Right renal cortex interstitium (tissue), 3 donors: ENCODE data around the gene CUEDC2. TPM values are rescaled to one million over a fixed set of nuclear protein-coding genes. Genes with fewer than 3 reads are reported as not detected.

Experiments used
- DNase-seq, 3 donors: peaks; one replicate each; pipeline ENCODE4 v3.0.0-alpha.2; 2013; ENCODE audit warnings: low read depth in 3 of 3, low spot score in 2 of 3
- polyA plus RNA-seq, 3 donors: library from polyadenylated mRNA; unstranded; fragments of 120-200 nt; gene quantifications; one replicate each; pipeline ENCODE4 v1.2.1, GENCODE V29; 2013; ENCODE audit not compliant: insufficient read length in 3 of 3

CUEDC2 gene
- polyA plus RNA-seq, 3 donors: 72.0 to 78.2 (median 72.9) TPM

DNA sequence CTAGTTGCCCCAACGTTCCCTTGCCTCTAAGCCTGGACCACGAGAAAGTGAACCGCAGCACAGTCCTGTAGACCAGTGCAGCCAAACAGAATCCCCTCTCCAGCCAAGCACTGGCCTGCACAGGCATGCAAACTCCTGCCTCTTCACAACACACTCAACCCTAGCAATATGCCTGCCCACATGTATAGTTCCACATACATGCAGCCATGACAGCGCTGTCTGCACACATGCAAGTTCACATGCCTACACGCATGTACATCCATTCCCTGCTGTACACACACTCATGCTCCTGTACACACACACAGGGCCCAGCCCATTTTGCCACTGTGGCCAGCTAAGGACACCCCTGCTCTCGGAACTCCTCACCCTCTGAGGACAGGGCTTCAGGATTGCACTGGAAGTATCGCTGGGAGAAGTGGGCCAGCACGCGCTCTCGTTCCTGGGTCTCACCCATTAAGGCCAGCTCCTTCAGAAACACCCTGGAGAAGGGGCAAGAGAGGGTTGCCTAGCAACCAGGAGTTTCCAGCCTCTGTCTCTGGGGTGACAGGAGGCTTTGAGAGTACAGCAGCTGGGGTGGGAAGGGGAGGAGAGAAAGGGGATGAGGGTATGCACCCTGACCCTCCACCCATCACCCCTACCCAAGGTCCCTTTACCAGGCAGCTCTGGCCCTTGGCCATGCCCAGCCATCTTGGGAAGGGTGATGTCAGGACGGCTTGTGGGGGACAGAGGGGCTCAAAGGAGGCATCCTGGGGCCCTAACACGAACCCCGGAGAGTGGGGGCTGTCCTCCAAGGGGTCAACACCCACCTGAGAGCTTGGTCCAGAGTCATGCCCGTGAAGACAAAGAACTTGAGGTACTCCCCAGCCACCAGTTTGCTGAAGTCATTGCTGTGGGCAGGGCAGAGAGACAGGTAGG lies 20.8 kb downstream of the CUEDC2 start:
- no peak for DNase-seq

GRCh38 chr10:102410429-102411073 lies 21.8 kb downstream of the CUEDC2 start:
- no peak for DNase-seq

- DNase-seq: no peak
Observed at GRCh38 chr10:102409604-102410428, 22.6 kb downstream of the CUEDC2 start.

DNA sequence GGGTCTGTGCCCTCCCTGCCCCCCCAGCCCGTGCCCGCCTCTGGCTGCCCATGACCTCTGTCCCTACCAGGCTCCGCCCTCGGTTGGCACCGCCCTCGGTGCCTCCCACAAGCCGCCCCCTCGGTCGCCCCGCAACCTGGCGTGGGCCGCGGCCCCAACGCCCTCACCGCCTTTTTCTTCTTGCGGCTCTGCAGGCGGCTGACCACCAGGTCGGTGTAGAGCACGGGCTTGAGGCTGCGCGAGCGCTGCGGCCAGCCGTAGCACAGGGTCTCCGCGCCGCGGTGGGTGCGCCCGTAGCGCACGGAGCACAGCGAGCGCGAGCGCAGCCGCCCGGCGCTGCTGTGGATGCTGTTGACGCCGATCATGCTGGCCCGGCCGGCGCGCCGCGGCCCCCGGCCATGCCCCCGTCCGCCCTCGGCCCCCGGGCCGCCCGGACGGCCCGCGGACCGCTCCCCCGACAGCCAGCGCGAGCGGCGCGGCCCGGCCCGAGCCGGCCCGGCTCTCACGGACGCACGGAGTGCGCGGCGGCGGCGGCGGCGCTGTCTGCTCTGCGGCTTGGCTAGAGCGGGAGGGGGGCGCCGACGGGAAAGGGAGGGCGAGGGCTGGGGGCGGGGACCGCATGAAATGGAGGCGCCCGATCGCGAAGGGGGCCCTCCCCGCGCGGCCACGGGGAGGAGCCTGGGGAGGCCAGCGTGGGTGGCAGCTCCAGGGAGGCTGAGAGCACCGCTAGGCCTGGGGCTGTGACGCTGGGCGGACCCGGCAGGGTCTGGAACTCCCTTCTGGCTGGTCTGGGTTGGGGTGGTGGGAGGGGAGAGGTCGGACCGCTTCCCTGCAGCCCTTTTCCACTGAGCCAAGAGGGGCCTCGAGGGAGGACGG lies 23.4 kb downstream of the CUEDC2 start:
- DNase-seq: no peak

- DNase-seq: no peak
Observed at GRCh38 chr10:102408131-102408727, 24.1 kb downstream of the CUEDC2 start.

DNA sequence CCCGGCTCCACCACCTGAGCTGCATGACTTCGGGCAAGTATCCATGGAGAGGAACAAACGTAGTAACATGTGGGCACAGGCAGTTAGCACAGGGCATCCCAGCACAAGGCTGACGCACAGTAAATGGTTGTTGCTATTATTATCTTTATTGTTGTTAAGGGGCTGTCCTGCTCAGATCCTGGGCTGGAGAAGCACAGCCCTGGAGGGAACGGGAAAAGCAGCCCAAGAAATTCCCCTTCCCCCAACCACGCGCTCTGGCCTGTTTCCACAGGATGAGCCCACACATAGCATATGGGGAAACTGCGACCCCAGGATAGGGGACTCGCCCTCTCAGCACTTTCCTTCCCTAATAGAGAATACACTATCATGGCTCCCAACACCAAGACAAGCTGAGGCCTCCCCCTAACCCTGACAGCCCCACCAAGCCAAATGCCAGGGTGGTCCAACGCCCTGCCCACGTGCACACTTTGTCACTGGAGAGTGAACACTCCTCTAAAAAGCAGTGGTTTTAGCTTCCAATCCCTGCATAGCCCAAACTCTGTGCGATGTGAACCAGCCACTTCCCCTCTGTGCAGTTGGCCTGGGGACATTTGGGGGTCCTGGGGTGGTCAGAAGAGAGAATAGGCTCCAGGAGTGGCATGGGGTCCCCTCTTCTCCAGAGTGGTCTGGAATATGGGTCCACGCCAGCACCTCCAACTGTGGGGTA lies 24.8 kb downstream of the CUEDC2 start:
- no peak for DNase-seq

DNA sequence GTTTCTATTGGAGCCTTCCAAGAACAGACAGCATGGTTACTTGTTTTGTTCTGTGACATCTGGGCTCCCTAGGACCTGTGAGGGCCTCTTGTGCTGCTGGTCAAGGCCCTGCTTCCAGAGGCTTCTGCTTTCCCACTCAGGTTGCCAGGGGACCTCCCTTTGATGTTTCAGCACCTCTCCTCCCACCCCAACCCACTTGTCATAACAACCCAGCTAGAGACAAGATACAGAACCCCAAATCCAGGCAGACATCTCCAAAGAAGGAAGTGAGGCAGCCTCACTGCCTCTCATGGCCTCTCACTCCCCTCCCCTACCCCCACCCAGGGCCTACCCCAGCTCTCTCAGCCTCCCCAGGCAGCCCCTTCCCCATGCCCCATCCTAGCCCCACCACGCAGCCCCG lies 25.6 kb downstream of the CUEDC2 start:
- no peak for DNase-seq

- DNase-seq: no peak
Observed at GRCh38 chr10:102405632-102406031, 26.7 kb downstream of the CUEDC2 start.

DNA sequence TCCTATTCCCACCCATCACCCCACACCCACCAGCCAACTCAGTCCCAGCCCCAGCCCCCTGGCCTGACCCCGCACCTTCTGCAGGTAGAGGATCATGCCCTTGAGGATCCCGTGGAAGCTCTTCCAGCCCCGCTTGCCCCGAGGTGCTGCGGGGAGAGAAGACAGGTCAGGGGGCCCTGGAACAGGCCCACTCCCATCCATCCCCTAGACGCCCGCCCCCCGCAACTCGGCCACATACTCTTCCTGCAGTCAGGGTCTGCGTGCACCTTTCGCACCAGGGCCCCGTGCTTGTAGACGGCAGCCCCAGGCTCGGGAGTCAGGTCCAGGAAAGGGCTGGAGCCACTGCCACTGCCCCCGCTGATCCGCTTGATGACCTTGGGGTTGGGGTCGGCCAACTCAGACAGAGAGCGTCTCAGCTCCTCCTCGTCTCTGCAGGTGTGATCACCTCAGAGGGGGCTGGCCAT lies 27.2 kb downstream of the CUEDC2 start:
- DNase-seq: no peak

DNA sequence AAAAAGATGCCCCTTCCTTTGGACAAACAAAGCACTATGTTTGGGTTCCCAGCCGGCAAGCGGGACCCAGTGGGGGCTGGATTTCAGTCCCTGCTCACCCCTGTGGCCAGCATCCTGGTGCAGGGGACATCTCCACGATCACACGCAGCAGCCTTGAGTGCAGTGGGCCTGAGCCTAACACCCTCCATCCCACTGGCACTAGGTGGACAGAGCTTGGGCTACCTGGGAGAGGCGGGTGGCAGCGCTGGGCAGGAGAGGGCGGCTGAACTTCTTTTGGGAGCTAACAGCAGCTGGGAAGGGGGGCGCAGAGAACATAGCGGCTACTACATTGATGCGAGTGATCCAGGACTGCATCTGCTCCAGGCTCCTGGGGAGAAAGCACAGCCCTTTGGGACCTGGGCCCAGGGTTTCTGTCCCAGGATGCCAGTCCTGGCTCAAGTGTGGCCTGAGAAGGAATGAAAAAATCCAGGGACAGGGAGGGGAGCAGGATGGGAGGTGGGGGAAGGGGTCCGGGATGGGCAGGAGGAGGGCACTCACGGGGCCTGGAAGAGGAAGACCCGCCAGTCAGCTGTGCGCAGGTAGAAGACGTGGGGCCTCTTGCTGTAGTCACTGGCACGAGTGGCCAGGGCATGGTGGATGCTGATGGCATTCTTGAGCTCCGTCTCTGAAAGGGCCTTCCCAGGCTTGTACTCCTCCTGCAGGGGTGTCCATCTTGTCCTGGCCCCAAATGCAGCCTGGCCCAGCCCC lies 27.8 kb downstream of the CUEDC2 start:
- DNase-seq: no peak

DNA sequence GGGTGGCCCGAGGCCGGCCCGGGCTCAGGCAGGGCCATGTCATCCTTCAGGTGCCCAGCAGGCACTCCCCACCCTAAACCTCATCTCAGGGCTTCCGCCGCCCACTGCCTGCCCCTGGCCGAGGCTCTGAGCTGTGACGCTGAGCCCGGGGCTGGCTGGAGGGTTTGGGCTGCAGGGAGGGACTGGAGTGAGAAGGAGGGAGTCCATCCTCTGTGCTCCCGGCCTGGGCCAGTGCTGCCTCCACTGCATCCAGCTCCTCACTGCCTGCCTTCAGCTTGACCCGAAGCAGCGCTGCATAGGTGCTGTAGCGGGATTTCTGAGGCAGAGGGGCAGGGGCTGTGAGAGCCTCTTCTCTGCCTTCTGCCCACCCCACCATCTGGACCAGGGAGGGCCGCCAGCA lies 29.3 kb downstream of the CUEDC2 start:
- DNase-seq: no peak

- no peak for DNase-seq
Observed at GRCh38 chr10:102402512-102402896, 29.9 kb downstream of the CUEDC2 start.

DNA sequence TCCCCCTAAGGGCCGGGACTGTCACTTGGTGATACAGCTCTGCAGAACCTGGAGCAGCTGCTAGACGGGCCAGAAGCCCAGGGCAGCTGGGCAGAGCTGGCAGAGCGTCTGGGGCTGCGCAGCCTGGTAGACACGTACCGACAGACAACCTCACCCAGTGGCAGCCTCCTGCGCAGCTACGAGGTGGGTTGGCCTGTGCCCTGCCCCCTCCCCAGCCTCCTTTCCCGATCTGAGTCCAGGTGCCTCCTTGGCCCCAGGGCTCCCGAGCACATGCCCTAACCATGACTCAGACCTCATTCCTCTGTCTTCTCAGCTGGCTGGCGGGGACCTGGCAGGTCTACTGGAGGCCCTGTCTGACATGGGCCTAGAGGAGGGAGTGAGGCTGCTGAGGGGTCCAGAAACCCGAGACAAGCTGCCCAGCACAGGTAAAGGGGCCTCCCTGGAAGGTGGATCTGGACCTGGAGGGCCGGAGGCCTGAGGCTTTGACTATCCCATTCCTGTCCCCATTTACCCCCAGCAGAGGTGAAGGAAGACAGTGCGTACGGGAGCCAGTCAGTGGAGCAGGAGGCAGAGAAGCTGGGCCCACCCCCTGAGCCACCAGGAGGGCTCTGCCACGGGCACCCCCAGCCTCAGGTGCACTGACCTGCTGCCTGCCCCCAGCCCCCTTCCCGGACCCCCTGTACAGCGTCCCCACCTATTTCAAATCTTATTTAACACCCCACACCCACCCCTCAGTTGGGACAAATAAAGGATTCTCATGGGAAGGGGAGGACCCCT lies 30.5 kb downstream of the CUEDC2 start:
- no peak for DNase-seq

DNA sequence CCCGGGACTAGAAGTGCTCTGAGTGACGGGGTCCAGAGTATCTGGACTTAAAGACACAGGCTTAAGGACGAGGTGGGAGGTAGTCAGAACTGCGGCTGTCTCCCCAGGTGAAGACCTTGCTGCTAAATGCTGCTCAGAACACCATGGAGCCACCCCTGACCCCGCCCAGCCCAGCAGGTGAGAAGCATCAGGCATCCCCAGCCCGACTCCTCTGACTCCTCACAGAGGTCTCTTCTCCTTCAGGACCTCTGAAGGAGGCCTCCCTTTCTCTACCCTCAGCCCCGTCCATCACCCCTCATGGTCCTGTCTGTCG lies 31.1 kb downstream of the CUEDC2 start:
- no peak for DNase-seq

DNA sequence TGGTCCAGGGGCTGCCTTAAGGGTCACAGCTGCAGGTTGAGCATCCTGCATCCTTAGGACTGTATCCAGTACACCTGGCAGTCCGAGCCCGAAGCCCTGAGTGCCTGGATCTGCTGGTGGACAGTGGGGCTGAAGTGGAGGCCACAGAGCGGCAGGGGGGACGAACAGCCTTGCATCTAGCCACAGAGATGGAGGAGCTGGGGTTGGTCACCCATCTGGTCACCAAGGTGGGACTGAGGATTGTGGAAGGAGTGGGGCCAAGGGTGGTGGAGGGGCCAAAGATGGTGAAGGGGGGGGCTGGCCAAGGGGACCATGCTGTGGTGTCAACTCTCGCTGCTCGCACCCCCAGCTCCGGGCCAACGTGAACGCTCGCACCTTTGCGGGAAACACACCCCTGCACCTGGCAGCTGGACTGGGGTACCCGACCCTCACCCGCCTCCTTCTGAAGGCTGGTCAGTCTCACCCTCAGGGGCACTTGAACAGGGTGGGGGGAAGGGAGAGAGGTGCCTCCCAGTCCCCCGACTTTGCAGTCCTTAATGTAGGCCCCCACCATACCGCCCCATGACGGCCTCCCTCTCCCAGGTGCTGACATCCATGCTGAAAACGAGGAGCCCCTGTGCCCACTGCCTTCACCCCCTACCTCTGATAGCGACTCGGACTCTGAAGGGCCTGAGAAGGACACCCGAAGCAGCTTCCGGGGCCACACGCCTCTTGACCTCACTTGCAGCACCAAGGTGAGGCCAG lies 31.6 kb downstream of the CUEDC2 start:
- DNase-seq: no peak

- DNase-seq: no peak
Observed at GRCh38 chr10:102400076-102400475, 32.3 kb downstream of the CUEDC2 start.
